ENCODE measurements around the gene VTI1A. TPM values are rescaled to one million over a fixed set of nuclear protein-coding genes. Genes with fewer than 3 reads are reported as not detected.

The VTI1A gene
- total and polyA plus RNA-seq, 2 of the 13 experiments (the other 11 are each of a cell fraction or from before 2014, with no cell fraction given), result 11.7 to 32.7 TPM

DNA sequence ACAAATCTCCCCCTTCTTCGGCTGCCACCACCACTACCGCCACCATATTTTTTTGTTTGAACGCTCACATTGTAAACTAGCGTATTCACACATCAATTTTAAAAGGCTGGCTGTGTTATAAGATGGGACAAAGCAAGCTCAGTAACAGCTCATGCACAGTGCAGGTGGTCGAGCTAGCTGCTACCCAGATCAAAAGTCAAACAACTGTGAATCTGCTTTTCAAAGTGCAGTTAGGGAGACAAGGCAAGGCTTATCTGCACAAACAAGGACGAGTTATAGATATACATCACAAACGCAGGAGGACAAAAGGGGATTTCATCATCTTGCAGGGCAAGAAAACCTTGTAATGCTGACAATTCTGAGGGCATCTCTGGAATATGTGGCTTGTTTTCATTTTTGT is 231.6 kb downstream of the VTI1A start (continued):
- TF ChIP-seq MXD3 (CRISPR knock-in tag; IDR thresholded peaks at IDR 0.05) (no peak), MATR3 (CRISPR knock-in tag; IDR thresholded peaks at IDR 0.05) (no peak), ZNF780A (CRISPR knock-in tag; IDR thresholded peaks at IDR 0.05) (no peak), SMYD3 (CRISPR knock-in tag; IDR thresholded peaks at IDR 0.05) (no peak), ZNF350 (CRISPR knock-in tag; IDR thresholded peaks at IDR 0.05; ENCODE audit: borderline replicate concordance, low read depth) (no peak), ZNF180 (CRISPR knock-in tag; IDR thresholded peaks at IDR 0.05; ENCODE audit: borderline replicate concordance, low read depth) (no peak), NONO (IDR thresholded peaks at IDR 0.05) (no peak), NONO (CRISPR knock-in tag; conservative IDR thresholded peaks at IDR 0.05) (peak; percentile 60; the same call in 1 of the 2 replicates), KDM6A (CRISPR knock-in tag; IDR thresholded peaks at IDR 0.05; ENCODE audit: low read depth) (peak; percentile 68), PBX3 (CRISPR knock-in tag; IDR thresholded peaks at IDR 0.05; ENCODE audit: borderline replicate concordance) (no peak), TCF7L2 (IDR thresholded peaks at IDR 0.05; ENCODE audit: low read depth, low read length) (no peak), SRSF9 (IDR thresholded peaks at IDR 0.05; ENCODE audit: borderline replicate concordance, insufficient read depth, low read depth, low read length, poor library complexity, severe bottlenecking) (no peak), CREB3 (CRISPR knock-in tag; IDR thresholded peaks at IDR 0.05) (no peak), BRD4 (CRISPR knock-in tag; IDR thresholded peaks at IDR 0.05) (0 out of 2 replicates have a peak, but pooled peaks have one; percentile 49), MIER3 (CRISPR knock-in tag; IDR thresholded peaks at IDR 0.05; ENCODE audit: borderline replicate concordance) (peak; percentile 78; the same call in 1 of the 2 replicates), RFXANK (CRISPR knock-in tag; IDR thresholded peaks at IDR 0.05) (no peak), ZNF20 (CRISPR knock-in tag; IDR thresholded peaks at IDR 0.05) (no peak)
- TF ChIP-seq, protein P1, sequence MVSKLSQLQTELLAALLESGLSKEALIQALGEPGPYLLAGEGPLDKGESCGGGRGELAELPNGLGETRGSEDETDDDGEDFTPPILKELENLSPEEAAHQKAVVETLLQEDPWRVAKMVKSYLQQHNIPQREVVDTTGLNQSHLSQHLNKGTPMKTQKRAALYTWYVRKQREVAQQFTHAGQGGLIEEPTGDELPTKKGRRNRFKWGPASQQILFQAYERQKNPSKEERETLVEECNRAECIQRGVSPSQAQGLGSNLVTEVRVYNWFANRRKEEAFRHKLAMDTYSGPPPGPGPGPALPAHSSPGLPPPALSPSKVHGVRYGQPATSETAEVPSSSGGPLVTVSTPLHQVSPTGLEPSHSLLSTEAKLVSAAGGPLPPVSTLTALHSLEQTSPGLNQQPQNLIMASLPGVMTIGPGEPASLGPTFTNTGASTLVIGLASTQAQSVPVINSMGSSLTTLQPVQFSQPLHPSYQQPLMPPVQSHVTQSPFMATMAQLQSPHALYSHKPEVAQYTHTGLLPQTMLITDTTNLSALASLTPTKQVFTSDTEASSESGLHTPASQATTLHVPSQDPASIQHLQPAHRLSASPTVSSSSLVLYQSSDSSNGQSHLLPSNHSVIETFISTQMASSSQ (IDR thresholded peaks at IDR 0.05; ENCODE audit: low read depth), result 0 out of 2 replicates have a peak, but pooled peaks have one; percentile 37
- TF ChIP-seq, protein P1 (CRISPR knock-in tag; IDR thresholded peaks at IDR 0.05; ENCODE audit: borderline replicate concordance), result peak; percentile 65; the same call in 1 of the 2 replicates
- TF ChIP-seq, protein P2, sequence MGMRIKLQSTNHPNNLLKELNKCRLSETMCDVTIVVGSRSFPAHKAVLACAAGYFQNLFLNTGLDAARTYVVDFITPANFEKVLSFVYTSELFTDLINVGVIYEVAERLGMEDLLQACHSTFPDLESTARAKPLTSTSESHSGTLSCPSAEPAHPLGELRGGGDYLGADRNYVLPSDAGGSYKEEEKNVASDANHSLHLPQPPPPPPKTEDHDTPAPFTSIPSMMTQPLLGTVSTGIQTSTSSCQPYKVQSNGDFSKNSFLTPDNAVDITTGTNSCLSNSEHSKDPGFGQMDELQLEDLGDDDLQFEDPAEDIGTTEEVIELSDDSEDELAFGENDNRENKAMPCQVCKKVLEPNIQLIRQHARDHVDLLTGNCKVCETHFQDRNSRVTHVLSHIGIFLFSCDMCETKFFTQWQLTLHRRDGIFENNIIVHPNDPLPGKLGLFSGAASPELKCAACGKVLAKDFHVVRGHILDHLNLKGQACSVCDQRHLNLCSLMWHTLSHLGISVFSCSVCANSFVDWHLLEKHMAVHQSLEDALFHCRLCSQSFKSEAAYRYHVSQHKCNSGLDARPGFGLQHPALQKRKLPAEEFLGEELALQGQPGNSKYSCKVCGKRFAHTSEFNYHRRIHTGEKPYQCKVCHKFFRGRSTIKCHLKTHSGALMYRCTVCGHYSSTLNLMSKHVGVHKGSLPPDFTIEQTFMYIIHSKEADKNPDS (CRISPR knock-in tag; IDR thresholded peaks at IDR 0.05), result no peak
- TF ChIP-seq, protein P3, sequence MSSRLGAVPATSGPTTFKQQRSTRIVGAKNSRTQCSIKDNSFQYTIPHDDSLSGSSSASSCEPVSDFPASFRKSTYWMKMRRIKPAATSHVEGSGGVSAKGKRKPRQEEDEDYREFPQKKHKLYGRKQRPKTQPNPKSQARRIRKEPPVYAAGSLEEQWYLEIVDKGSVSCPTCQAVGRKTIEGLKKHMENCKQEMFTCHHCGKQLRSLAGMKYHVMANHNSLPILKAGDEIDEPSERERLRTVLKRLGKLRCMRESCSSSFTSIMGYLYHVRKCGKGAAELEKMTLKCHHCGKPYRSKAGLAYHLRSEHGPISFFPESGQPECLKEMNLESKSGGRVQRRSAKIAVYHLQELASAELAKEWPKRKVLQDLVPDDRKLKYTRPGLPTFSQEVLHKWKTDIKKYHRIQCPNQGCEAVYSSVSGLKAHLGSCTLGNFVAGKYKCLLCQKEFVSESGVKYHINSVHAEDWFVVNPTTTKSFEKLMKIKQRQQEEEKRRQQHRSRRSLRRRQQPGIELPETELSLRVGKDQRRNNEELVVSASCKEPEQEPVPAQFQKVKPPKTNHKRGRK (CRISPR knock-in tag; IDR thresholded peaks at IDR 0.05), result no peak

Data from HepG2 (cell line).